Activated CD4-positive, alpha-beta T cell treated with anti-CD3 and anti-CD28 coated beads, Interleukin-2, amount 50 U/mL, for 1 hour (primary cell): ENCODE data around the gene OR10D3.
"Not testable (repeated sequence)": the region's sequence is repeated elsewhere in the genome, so short reads cannot be mapped to it uniquely, and the experiment has no call there.

Experiments
- DNase-seq: peaks from one replicate; pipeline ENCODE4 v3.0.0-alpha.2; 2020

The OR10D3 gene

GRCh38 chr11:124195189-124195734 is 12.1 kb downstream of the OR10D3 start:
- peak; percentile 13 for DNase-seq

GRCh38 chr11:124197999-124198398 is 14.9 kb downstream of the OR10D3 start:
- no peak for DNase-seq

GRCh38 chr11:124198897-124199296 is 15.8 kb downstream of the OR10D3 start:
- no peak for DNase-seq

- DNase-seq = no peak
Observed at GRCh38 chr11:124199702-124200101, 16.6 kb downstream of the OR10D3 start.

GRCh38 chr11:124200671-124201070 is 17.5 kb downstream of the OR10D3 start:
- no peak for DNase-seq

GRCh38 chr11:124202951-124203350 is 19.8 kb downstream of the OR10D3 start:
- no peak for DNase-seq

GRCh38 chr11:124204008-124204407 is 20.9 kb downstream of the OR10D3 start:
- DNase-seq = no peak

GRCh38 chr11:124207102-124207792 is 24.1 kb downstream of the OR10D3 start:
- no peak for DNase-seq

- DNase-seq = no peak
Observed at GRCh38 chr11:124209824-124210357, 26.7 kb downstream of the OR10D3 start.

- no peak for DNase-seq
Observed at GRCh38 chr11:124210421-124210820, 27.3 kb downstream of the OR10D3 start.

- no peak for DNase-seq
Observed at GRCh38 chr11:124211321-124211720, 28.2 kb downstream of the OR10D3 start.

- DNase-seq = no peak
Observed at GRCh38 chr11:124214027-124214426, 30.9 kb downstream of the OR10D3 start.

GRCh38 chr11:124219126-124219525 is 36.0 kb downstream of the OR10D3 start:
- no peak for DNase-seq

GRCh38 chr11:124222407-124222806 is 39.3 kb downstream of the OR10D3 start:
- DNase-seq = no peak

GRCh38 chr11:124224618-124225423 is 41.7 kb downstream of the OR10D3 start:
- DNase-seq = not testable (repeated sequence)

GRCh38 chr11:124225471-124225870 is 42.3 kb downstream of the OR10D3 start:
- no peak for DNase-seq

- no peak for DNase-seq
Observed at GRCh38 chr11:124233376-124233775, 50.2 kb downstream of the OR10D3 start.
